ENCODE data around the gene SYNE4. TPM values are rescaled to one million over a fixed set of nuclear protein-coding genes. Genes with fewer than 3 reads are reported as not detected.

The SYNE4 gene
- total and polyA plus RNA-seq, 9 of the 15 experiments (the other 6 are each of a cell fraction or from before 2014, with no cell fraction given): 0.03 to 0.65 (median 0.29) TPM

- in situ Hi-C loops (cut with MboI) (no loop called here), intact Hi-C loops (cut with micrococcal nuclease) (no loop called here)
- H3K4me2 ChIP-seq (ENCODE audit: insufficient read depth, low read length): no peak overlapping the region
- no peak overlapping the region for H2AFZ ChIP-seq (ENCODE audit: low read depth, low read length)
- H3K27ac ChIP-seq (ENCODE audit: extremely low read depth, low read depth, low read length): no peak overlapping the region
- no peaks in the 10 kb centered on the region for H3K9me1 ChIP-seq (ENCODE audit: control insufficient read depth, insufficient read depth, low read length)
- ATAC-seq: no peak
- no peak for DNase-seq (ENCODE audit: extremely low read depth in 1 of 4, low spot score in 3 of 4)
- H3K79me2 ChIP-seq (ENCODE audit: control insufficient read depth, insufficient read depth, low read length): no peaks in the 10 kb centered on the region
- H3K27me3 ChIP-seq (ENCODE audit: control insufficient read depth in 2 of 2, insufficient read depth in 2 of 2, low read length in 2 of 2): no peaks in the 10 kb centered on the region
- H3K9me3 ChIP-seq (replicated peaks; ENCODE audit: control insufficient read depth, insufficient read depth, low read depth, low read length): no peaks in the 10 kb centered on the region
- no peak for FAIRE-seq
- no peak overlapping the region for H3K9ac ChIP-seq (ENCODE audit: insufficient read depth in 1 of 2, low read depth in 2 of 2, low read length in 2 of 2)
- peaks cover 0 to 2% of the 10 kb centered on the region in 2 experiments; a peak in 2 of 5 replicates for H3K4me1 ChIP-seq (replicated peaks in 1 of 2; ENCODE audit: control insufficient read depth in 2 of 2, insufficient read depth in 2 of 2, low read length in 2 of 2)
- no peak overlapping the region for H3K4me3 ChIP-seq
- no TSS peak for BruUV-seq (replicated peaks)
- ChIA-PET POLR2A (interaction anchor here (1.4 kb wide), 1 partner anchor 10 kb away, joined by 3 read pairs; no protein-coding TSS in a partner anchor), CTCF (ENCODE audit: low intra/inter-chr PET ratio) (no interaction called here)
- H4K20me1 ChIP-seq (replicated peaks; ENCODE audit: control insufficient read depth, insufficient read depth, low read length): no peaks in the 10 kb centered on the region
- TF ChIP-seq SRSF7 (optimal IDR thresholded peaks at IDR 0.05; ENCODE audit: low read depth, low read length): no peak
- no peak for TF ChIP-seq CBX5 (IDR thresholded peaks at IDR 0.05; ENCODE audit: borderline replicate concordance, low read depth)
- no peak for TF ChIP-seq ZNF699 (CRISPR knock-in tag; IDR thresholded peaks at IDR 0.05; ENCODE audit: insufficient replicate concordance)
- TF ChIP-seq KLF1 (tag; IDR thresholded peaks at IDR 0.05): no peak
- no peak for TF ChIP-seq HMG20A (CRISPR knock-in tag; conservative IDR thresholded peaks at IDR 0.05)
- H3K36me3 ChIP-seq (ENCODE audit: control insufficient read depth, insufficient read depth, low read length): 0 out of 3 replicates have a peak, but pooled peaks cover 5% of the 10 kb centered on the region
Observed at GRCh38 chr19:36047835-36048234, 39.2 kb upstream of the SYNE4 start.

GRCh38 chr19:36046443-36047050, 37.9 kb upstream of the SYNE4 start:
- no peak for DNase-seq (ENCODE audit: extremely low read depth in 1 of 4, low spot score in 3 of 4)
- H3K9ac ChIP-seq (ENCODE audit: insufficient read depth in 1 of 2, low read depth in 2 of 2, low read length in 2 of 2): no peak overlapping the region
- H3K4me1 ChIP-seq (replicated peaks in 1 of 2; ENCODE audit: control insufficient read depth in 2 of 2, insufficient read depth in 2 of 2, low read length in 2 of 2): no peaks in the 10 kb centered on the region; a peak in 2 of 5 replicates
- no peak overlapping the region for H2AFZ ChIP-seq (ENCODE audit: low read depth, low read length)
- no TSS peak for BruUV-seq (replicated peaks)
- H3K79me2 ChIP-seq (ENCODE audit: control insufficient read depth, insufficient read depth, low read length): no peaks in the 10 kb centered on the region
- FAIRE-seq: peak; percentile 15
- TF ChIP-seq ETS1 (conservative IDR thresholded peaks at IDR 0.05; ENCODE audit: control insufficient read depth, low read depth, low read length): no peak
- no peak for TF ChIP-seq MCM2 (IDR thresholded peaks at IDR 0.05; ENCODE audit: low read depth)
- no peak for TF ChIP-seq POU5F1 (IDR thresholded peaks at IDR 0.05; ENCODE audit: borderline replicate concordance, low read depth, low read length, partially characterized antibody)
- intact Hi-C loops (cut with micrococcal nuclease) (no loop called here), in situ Hi-C loops (cut with MboI) (no loop called here)
- H3K4me2 ChIP-seq (ENCODE audit: insufficient read depth, low read length): no peak overlapping the region
- H3K9me1 ChIP-seq (ENCODE audit: control insufficient read depth, insufficient read depth, low read length): no peaks in the 10 kb centered on the region
- CTCF ChIA-PET (ENCODE audit: low intra/inter-chr PET ratio): no interaction called here
- H3K36me3 ChIP-seq (ENCODE audit: control insufficient read depth, insufficient read depth, low read length): 0 out of 3 replicates have a peak, but pooled peaks cover 5% of the 10 kb centered on the region
- H3K9me3 ChIP-seq (replicated peaks; ENCODE audit: control insufficient read depth, insufficient read depth, low read depth, low read length): no peaks in the 10 kb centered on the region
- H3K27me3 ChIP-seq (ENCODE audit: control insufficient read depth in 2 of 2, insufficient read depth in 2 of 2, low read length in 2 of 2): no peaks in the 10 kb centered on the region
- ATAC-seq: no peak
- WGBS (ENCODE audit: insufficient coverage, low coverage, missing lambda C conversion rate): 74% methylated on average over 5 of the region's 5 CpGs
- no peak overlapping the region for H3K4me3 ChIP-seq
- POLR2A ChIA-PET: no interaction called here
- no peak overlapping the region for H3K27ac ChIP-seq (ENCODE audit: extremely low read depth, low read depth, low read length)
- no peaks in the 10 kb centered on the region for H4K20me1 ChIP-seq (replicated peaks; ENCODE audit: control insufficient read depth, insufficient read depth, low read length)

All from K562 (cell line).